IMR-90 (cell line): ENCODE results near the gene TICAM2. TPM values are rescaled to one million over a fixed set of nuclear protein-coding genes. Genes with fewer than 3 reads are reported as not detected.
A peak's percentile ranks its signal among the peaks of the same experiment; 100 is the strongest.

ENCODE experiments used
- ATAC-seq: fragments of 200-7000 bp; cut with Tn5 transposase; 2 replicates; pipeline ENCODE4 v1.9.1; 2020; ENCODE audit warnings: low read depth, mild to moderate bottlenecking, moderate library complexity
- BruUV-seq: library from RNA; stranded (reverse); fragments of 400-500 nt; replicated peaks from 2 replicates; lab custom pipeline; 2021; lab: Mats Ljungman, UMichigan
- CTCF ChIA-PET: fragments of 300-600 bp; formaldehyde crosslinking; extraction: SDS; loops from one replicate; lab custom pipeline; 2021; ENCODE audit warnings: antibody characterized with exemption; lab: Yijun Ruan, JAX
- POLR2A ChIA-PET: fragments of 300-600 bp; sonication (Branson Sonifier 250); formaldehyde crosslinking; loops from one replicate; lab custom pipeline; 2022; ENCODE audit warnings: antibody characterized with exemption; ENCODE audit not compliant: unreplicated experiment; lab: Charles Lee
- DNase-seq: peaks from one replicate; pipeline ENCODE4 v3.0.0; 2013
- H2AFZ ChIP-seq: replicated peaks from 2 replicates; pipeline ENCODE3; 2013; ENCODE audit warnings: low read length, mild to moderate bottlenecking; ENCODE audit not compliant: poor library complexity
- H2AK5ac ChIP-seq: 2 replicates; pipeline ENCODE4 v1.6.1; 2013; ENCODE audit warnings: low read depth, low read length, inconsistent platforms
- H2AK9ac ChIP-seq: replicated peaks from 2 replicates; pipeline ENCODE3; 2013; ENCODE audit warnings: mild to moderate bottlenecking, low read depth, low read length, moderate library complexity; ENCODE audit not compliant: poor library complexity
- H2BK120ac ChIP-seq: 2 replicates; pipeline ENCODE4 v1.6.1; 2013; ENCODE audit warnings: low read depth, low read length, inconsistent platforms
- H2BK15ac ChIP-seq: 3 replicates; pipeline ENCODE4 v1.6.1; 2013; ENCODE audit warnings: low read depth, low read length, inconsistent platforms
- H2BK20ac ChIP-seq: 2 replicates; pipeline ENCODE4 v1.6.1; 2013; ENCODE audit warnings: low read depth, mild to moderate bottlenecking, inconsistent platforms, low read length, moderate library complexity
- H2BK5ac ChIP-seq: 2 replicates; pipeline ENCODE4 v1.6.1; 2013; ENCODE audit warnings: mild to moderate bottlenecking, low read depth, low read length, inconsistent platforms; ENCODE audit not compliant: poor library complexity, severe bottlenecking
- H3K14ac ChIP-seq: replicated peaks from 2 replicates; pipeline ENCODE4 v1.6.1; 2013; ENCODE audit warnings: low read depth, low read length, inconsistent platforms
- H3K18ac ChIP-seq: 2 replicates; pipeline ENCODE4 v1.6.1; 2013; ENCODE audit warnings: low read depth, low read length, control low read depth
- H3K23ac ChIP-seq: 2 replicates; pipeline ENCODE4 v1.6.1; 2013; ENCODE audit warnings: low read depth, low read length, inconsistent platforms
- H3K27ac ChIP-seq: 2 replicates; pipeline ENCODE4 v1.5.1; 2013; ENCODE audit warnings: mild to moderate bottlenecking, control low read depth, low read length; ENCODE audit not compliant: insufficient read depth
- H3K27me3 ChIP-seq: 2 replicates; pipeline ENCODE4 v1.6.1; 2013; ENCODE audit warnings: low read length; ENCODE audit not compliant: control insufficient read depth, insufficient read depth
- H3K36me3 ChIP-seq: 2 replicates; pipeline ENCODE4 v1.6.1; 2013; ENCODE audit warnings: low read length, mixed read lengths; ENCODE audit not compliant: control insufficient read depth, insufficient read depth
- H3K4ac ChIP-seq: 2 replicates; pipeline ENCODE4 v1.6.1; 2013; ENCODE audit warnings: low read depth, low read length, inconsistent platforms
- H3K4me1 ChIP-seq: 2 replicates; pipeline ENCODE4 v1.6.1; 2013; ENCODE audit warnings: low read length, mixed read lengths; ENCODE audit not compliant: control insufficient read depth, insufficient read depth
- H3K4me2 ChIP-seq: 2 replicates; pipeline ENCODE4 v1.6.1; 2013; ENCODE audit warnings: low read depth, mild to moderate bottlenecking, control low read depth, low read length, moderate library complexity
- H3K4me3 ChIP-seq: 2 replicates; pipeline ENCODE4 v1.5.1; 2013; ENCODE audit warnings: low read depth, mild to moderate bottlenecking, control low read depth, low read length, moderate library complexity; ENCODE audit not compliant: insufficient read depth
- H3K56ac ChIP-seq: 2 replicates; pipeline ENCODE4 v1.6.1; 2013; ENCODE audit warnings: low read length, inconsistent platforms; ENCODE audit not compliant: insufficient read depth; ENCODE audit errors: extremely low read depth
- H3K79me1 ChIP-seq, 2 experiments: 2 replicates each; pipeline ENCODE4 v1.6.1; 2013; ENCODE audit warnings: low read length in 2 of 2, inconsistent platforms in 1 of 2, low read depth in 1 of 2
- H3K9ac ChIP-seq: 2 replicates; pipeline ENCODE4 v1.6.1; 2013; ENCODE audit warnings: low read depth, low read length, control low read depth
- H3K9me1 ChIP-seq: 2 replicates; pipeline ENCODE4 v1.6.1; 2013; ENCODE audit warnings: low read length, inconsistent platforms; ENCODE audit not compliant: insufficient read depth
- H3K9me3 ChIP-seq: 2 replicates; pipeline ENCODE4 v1.6.1; 2013; ENCODE audit warnings: low read length; ENCODE audit not compliant: control insufficient read depth, insufficient read depth
- H4K20me1 ChIP-seq: 2 replicates; pipeline ENCODE4 v1.6.1; 2013; ENCODE audit warnings: low read length, inconsistent platforms; ENCODE audit not compliant: insufficient read depth
- H4K5ac ChIP-seq: 2 replicates; pipeline ENCODE4 v1.6.1; 2013; ENCODE audit warnings: mild to moderate bottlenecking, low read depth, low read length, control low read depth
- H4K8ac ChIP-seq, 2 experiments: 2 replicates each; pipeline ENCODE4 v1.6.1; 2013; ENCODE audit warnings: low read depth in 2 of 2, low read length in 2 of 2, control low read depth in 1 of 2, inconsistent platforms in 1 of 2
- H4K91ac ChIP-seq: 2 replicates; pipeline ENCODE4 v1.6.1; 2013; ENCODE audit warnings: low read depth, low read length, inconsistent platforms; ENCODE audit not compliant: insufficient read depth
- BHLHE40 ChIP-seq: fragments of 150-350 bp; IDR thresholded peaks from 2 replicates; pipeline ENCODE4 v1.6.1; 2016; ENCODE audit warnings: mild to moderate bottlenecking, low read depth, low read length
- CEBPB ChIP-seq: IDR thresholded peaks from 2 replicates; pipeline ENCODE4 v1.6.1; 2012; ENCODE audit warnings: low read depth, low read length, improper control_type of control experiment
- CTCF ChIP-seq: conservative IDR thresholded peaks from 2 replicates; pipeline ENCODE4 v1.5.1; 2012; ENCODE audit warnings: mild to moderate bottlenecking, low read depth, low read length, improper control_type of control experiment
- MAFK ChIP-seq: IDR thresholded peaks from 2 replicates; pipeline ENCODE4 v1.6.1; 2012; ENCODE audit warnings: low read depth, low read length, improper control_type of control experiment
- MXI1 ChIP-seq: IDR thresholded peaks from 2 replicates; pipeline ENCODE4 v1.6.1; 2012; ENCODE audit warnings: low read depth, mild to moderate bottlenecking, low read length, moderate library complexity, borderline replicate concordance
- NFE2L2 ChIP-seq: fragments of 150-350 bp; IDR thresholded peaks from 2 replicates; pipeline ENCODE4 v1.6.1; 2016; ENCODE audit warnings: low read depth, mild to moderate bottlenecking, low read length
- POLR2A ChIP-seq: IDR thresholded peaks from 2 replicates; pipeline ENCODE4 v1.6.1; 2012; ENCODE audit warnings: mild to moderate bottlenecking, low read depth, low read length
- RAD21 ChIP-seq: IDR thresholded peaks from 2 replicates; pipeline ENCODE4 v1.6.1; 2012; ENCODE audit warnings: low read length, improper control_type of control experiment
- RCOR1 ChIP-seq: IDR thresholded peaks from 2 replicates; pipeline ENCODE4 v1.6.1; 2012; ENCODE audit warnings: mild to moderate bottlenecking, low read length, improper control_type of control experiment; ENCODE audit not compliant: insufficient replicate concordance
- RFX5 ChIP-seq: IDR thresholded peaks from 2 replicates; pipeline ENCODE4 v1.8.0; 2012; ENCODE audit warnings: low read depth, mild to moderate bottlenecking, low read length, moderate library complexity
- SMC3 ChIP-seq: fragments of 150-350 bp; IDR thresholded peaks from 2 replicates; pipeline ENCODE4 v1.6.1; 2016; ENCODE audit warnings: low read depth, mild to moderate bottlenecking, antibody characterized with exemption, low read length, moderate library complexity
- WGBS, 2 experiments: methylation state at CpG; one replicate each; pipeline versions ENCODE4 v1.1.5 to v1.1.7; 2013; ENCODE audit warnings: missing lambda C conversion rate in 2 of 2; ENCODE audit not compliant: insufficient read length in 1 of 2; ENCODE audit errors: extremely low coverage in 2 of 2; 5-methylcytosine and 5-hydroxymethylcytosine counted together
- dilution Hi-C: fragments of 300-500 bp; cut with HindIII; formaldehyde crosslinking; loops from one replicate; pipeline ENCODE4 v1.14.3; 2018; ENCODE audit warnings: low sequenced_read_pairs; ENCODE audit not compliant: unreplicated experiment
- in situ Hi-C: fragments of 300-500 bp; cut with MboI; formaldehyde crosslinking; loops from 3 replicates; pipeline ENCODE4 v1.14.3; 2019; ENCODE audit warnings: low sequenced_read_pairs, inconsistent platforms, mixed read lengths
- intact Hi-C: fragments of 100-400 bp; cut with micrococcal nuclease; formaldehyde crosslinking; loops from 2 replicates; pipeline ENCODE4 v1.10.0; 2022
- polyA plus RNA-seq, 3 experiments: library from polyadenylated mRNA; depleted of rRNA; stranded (reverse); fragments of >200 nt; gene quantifications; 2 replicates each; pipeline ENCODE4 v1.2.3, GENCODE V29; 2012; ENCODE audit warnings: low replicate concordance in 1 of 3
- total RNA-seq: library from RNA; depleted of rRNA; stranded (reverse); fragments of >200 nt; gene quantifications from 2 replicates; pipeline ENCODE4 v1.2.3, GENCODE V29; 2012

Gene TICAM2
- total and polyA plus RNA-seq, 2 of the 4 experiments (the other 2 are of a cell fraction) = 2.9 to 4.3 TPM

DNA sequence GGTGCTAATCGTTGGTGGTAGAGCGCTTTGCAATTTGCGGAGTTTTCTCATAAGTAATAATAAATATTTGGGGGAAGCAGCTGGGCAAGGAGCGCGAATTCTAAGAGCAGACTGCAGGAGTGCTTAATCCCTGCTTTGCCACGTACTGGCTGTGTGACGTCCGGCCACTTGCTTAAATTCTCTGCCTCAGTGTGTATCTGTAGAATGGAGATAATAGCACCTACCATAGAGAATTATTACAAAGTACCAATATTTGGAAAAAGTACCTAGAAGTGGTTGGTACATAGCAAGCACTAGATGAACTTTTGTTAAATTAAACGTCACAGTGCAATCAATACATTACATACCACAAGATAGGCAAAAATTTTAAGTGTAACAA is 24.2 kb upstream of the TICAM2 start:
- WGBS, 2 experiments = no CpG with 5 or more reads among the region's 9 CpGs
- Histone ChIP-seq H3K23ac (peak overlapping the region; percentile 57; the same call in 1 of the 2 replicates), H3K14ac (peak overlapping the region; percentile 80), H3K9me1 (peaks cover 6% of the 10 kb centered on the region), H2AK5ac (no peak overlapping the region), H3K79me1 (peaks cover 0 to 30% of the 10 kb centered on the region in 2 experiments; a peak in 3 of 4 replicates), H3K9ac (peak overlapping the region; percentile 91), H3K36me3 (peaks cover 1% of the 10 kb centered on the region; the same call in 1 of the 2 replicates), H3K18ac (peak overlapping the region; percentile 53), H3K56ac (peak overlapping the region; percentile 84), H3K4ac (peak overlapping the region; percentile 73), H2BK5ac (peak overlapping the region; percentile 68), H4K91ac (no peak overlapping the region), H3K4me2 (peak overlapping the region; percentile 65), H2AFZ (peak overlapping the region; percentile 96), H4K8ac (peak overlapping the region; percentile 60 to 83), H3K4me1 (peaks cover 5% of the 10 kb centered on the region), H2BK120ac (no peak overlapping the region; the same call in 1 of the 2 replicates), H3K9me3 (no peaks in the 10 kb centered on the region), H2BK20ac (no peak overlapping the region), H3K27ac (peak overlapping the region; percentile 75), H4K5ac (peak overlapping the region; percentile 31), H3K4me3 (peak overlapping the region; percentile 65), H3K27me3 (no peaks in the 10 kb centered on the region), H2AK9ac (no peak overlapping the region), H4K20me1 (peaks cover 33% of the 10 kb centered on the region), H2BK15ac (no peak overlapping the region)
- ATAC-seq (peak; percentile 21), DNase-seq (peak; percentile 62)
- intact Hi-C loops = no loop called here
- dilution Hi-C loops = no loop called here
- POLR2A ChIA-PET = interaction anchor here (0.6 kb wide), 1 partner anchor 213 kb away, joined by 3 read pairs; no protein-coding TSS in a partner anchor
- CTCF ChIA-PET = interaction anchor here (0.5 to 0.6 kb wide), 2 partner anchors 50 to 426 kb away, joined by 4 to 5 read pairs; no protein-coding TSS in a partner anchor
- BruUV-seq = no TSS peak
- in situ Hi-C loops = loop anchor here (5.0 kb wide), 1 partner anchor 211 kb away; no protein-coding TSS in a partner anchor
- no peak for TF ChIP-seq RCOR1
- TF ChIP-seq BHLHE40 = no peak
- no peak for TF ChIP-seq MXI1
- no peak for TF ChIP-seq POLR2A
- no peak for TF ChIP-seq NFE2L2
- no peak for TF ChIP-seq CEBPB
- no peak for TF ChIP-seq RFX5
- no peak for TF ChIP-seq RAD21
- no peak for TF ChIP-seq MAFK
- TF ChIP-seq CTCF = no peak
- no peak for TF ChIP-seq SMC3
